Measurements from ENCODE around the gene CTNNBIP1. TPM values are rescaled to one million over a fixed set of nuclear protein-coding genes. Genes with fewer than 3 reads are reported as not detected.

CTNNBIP1 gene
- total RNA-seq, 1 donor from 2014 or later: 6.7 TPM

GRCh38 chr1:9822897-9823692 is 87.0 kb downstream of the CTNNBIP1 start:
- no peak for DNase-seq
- H3K36me3 Mint-ChIP-seq (ENCODE audit: low read depth): no peaks in the 10 kb centered on the region
- H3K27ac Mint-ChIP-seq: peak overlapping the region; percentile 74
- TF ChIP-seq CTCF (IDR thresholded peaks at IDR 0.05): no peak
- H3K4me1 Mint-ChIP-seq: peaks cover 59% of the 10 kb centered on the region
- H3K4me3 Mint-ChIP-seq: peak overlapping the region; percentile 92
- H3K27me3 Mint-ChIP-seq: no peaks in the 10 kb centered on the region
- POLR2A ChIA-PET: no interaction called here
- H3K9me3 Mint-ChIP-seq: no peaks in the 10 kb centered on the region
- CTCF ChIA-PET: no interaction called here
- intact Hi-C loops (cut with micrococcal nuclease): loop anchor here (1.0 to 2.0 kb wide), 3 partner anchors 28 to 136 kb away; no protein-coding TSS in a partner anchor
- ATAC-seq (ENCODE audit: low read depth): peak; percentile 16

GRCh38 chr1:9822490-9822889 is 87.6 kb downstream of the CTNNBIP1 start:
- ATAC-seq (ENCODE audit: low read depth): no peak

GRCh38 chr1:9821710-9822109 is 88.4 kb downstream of the CTNNBIP1 start:
- ChIA-PET CTCF (interaction anchor here (1.1 kb wide), 1 partner anchor 206 kb away, joined by 3 read pairs; no protein-coding TSS in a partner anchor), POLR2A (no interaction called here)
- Mint-ChIP-seq H3K4me3 (peak overlapping the region; percentile 92), H3K27ac (no peak overlapping the region), H3K9me3 (no peaks in the 10 kb centered on the region), H3K4me1 (peaks cover 55% of the 10 kb centered on the region), H3K27me3 (no peaks in the 10 kb centered on the region), H3K36me3 (ENCODE audit: low read depth) (no peaks in the 10 kb centered on the region)
- TF ChIP-seq CTCF (IDR thresholded peaks at IDR 0.05): no peak
- intact Hi-C loops (cut with micrococcal nuclease): loop anchor here (2.0 kb wide), 1 partner anchor 29 kb away; no protein-coding TSS in a partner anchor
- ATAC-seq (ENCODE audit: low read depth) (no peak), DNase-seq (no peak)

More at GRCh38 chr1:9822490-9822889, 87.6 kb downstream of the CTNNBIP1 start:
- Mint-ChIP-seq H3K4me1 (peaks cover 56% of the 10 kb centered on the region), H3K9me3 (no peaks in the 10 kb centered on the region), H3K36me3 (ENCODE audit: low read depth) (no peaks in the 10 kb centered on the region), H3K27ac (peak overlapping the region; percentile 74), H3K4me3 (peak overlapping the region; percentile 92), H3K27me3 (no peaks in the 10 kb centered on the region)
- ChIA-PET CTCF (interaction anchor here (1.1 kb wide), 1 partner anchor 207 kb away, joined by 3 read pairs; no protein-coding TSS in a partner anchor), POLR2A (no interaction called here)
- DNase-seq: no peak
- TF ChIP-seq CTCF (IDR thresholded peaks at IDR 0.05): no peak
- intact Hi-C loops (cut with micrococcal nuclease): loop anchor here (2.0 kb wide), 1 partner anchor 28 kb away; no protein-coding TSS in a partner anchor

GRCh38 chr1:9820521-9820920 is 89.5 kb downstream of the CTNNBIP1 start:
- no peak overlapping the region for H3K4me3 Mint-ChIP-seq
- no peak for DNase-seq
- no peaks in the 10 kb centered on the region for H3K27me3 Mint-ChIP-seq
- intact Hi-C loops (cut with micrococcal nuclease): no loop called here
- CTCF ChIA-PET: interaction anchor here (0.8 kb wide), 1 partner anchor 48 kb away, joined by 3 read pairs; no protein-coding TSS in a partner anchor
- peaks cover 47% of the 10 kb centered on the region for H3K4me1 Mint-ChIP-seq
- H3K36me3 Mint-ChIP-seq (ENCODE audit: low read depth): peaks cover 3% of the 10 kb centered on the region
- POLR2A ChIA-PET: interaction anchor here (0.6 kb wide), 1 partner anchor 328 kb away, joined by 4 read pairs; no protein-coding TSS in a partner anchor
- ATAC-seq (ENCODE audit: low read depth): no peak
- no peak overlapping the region for H3K27ac Mint-ChIP-seq
- no peak for TF ChIP-seq CTCF (IDR thresholded peaks at IDR 0.05)
- H3K9me3 Mint-ChIP-seq: no peaks in the 10 kb centered on the region

GRCh38 chr1:9817734-9818133 is 92.3 kb downstream of the CTNNBIP1 start:
- no peak overlapping the region for H3K27ac Mint-ChIP-seq
- no peak for DNase-seq
- H3K27me3 Mint-ChIP-seq: no peaks in the 10 kb centered on the region
- no peak for ATAC-seq (ENCODE audit: low read depth)
- ChIA-PET CTCF (no interaction called here), POLR2A (interaction anchor here (0.7 kb wide), 1 partner anchor 392 kb away, joined by 5 read pairs; the partner anchor contains the start of gene KIF1B)
- peaks cover 3% of the 10 kb centered on the region for H3K36me3 Mint-ChIP-seq (ENCODE audit: low read depth)
- no peaks in the 10 kb centered on the region for H3K9me3 Mint-ChIP-seq
- peaks cover 34% of the 10 kb centered on the region for H3K4me1 Mint-ChIP-seq
- no peak for TF ChIP-seq CTCF (IDR thresholded peaks at IDR 0.05)
- no peak overlapping the region for H3K4me3 Mint-ChIP-seq
- intact Hi-C loops (cut with micrococcal nuclease): no loop called here

Data from activated B cell treated with CpG ODN at 0.5 μM for 24 hours (primary cell).